ENCODE data around the gene HERPUD1. TPM values are rescaled to one million over a fixed set of nuclear protein-coding genes. Genes with fewer than 3 reads are reported as not detected.

HERPUD1 gene
- polyA plus RNA-seq, 1 of the 3 experiments (the other 2 are of a cell fraction), result 46.3 TPM

DNA sequence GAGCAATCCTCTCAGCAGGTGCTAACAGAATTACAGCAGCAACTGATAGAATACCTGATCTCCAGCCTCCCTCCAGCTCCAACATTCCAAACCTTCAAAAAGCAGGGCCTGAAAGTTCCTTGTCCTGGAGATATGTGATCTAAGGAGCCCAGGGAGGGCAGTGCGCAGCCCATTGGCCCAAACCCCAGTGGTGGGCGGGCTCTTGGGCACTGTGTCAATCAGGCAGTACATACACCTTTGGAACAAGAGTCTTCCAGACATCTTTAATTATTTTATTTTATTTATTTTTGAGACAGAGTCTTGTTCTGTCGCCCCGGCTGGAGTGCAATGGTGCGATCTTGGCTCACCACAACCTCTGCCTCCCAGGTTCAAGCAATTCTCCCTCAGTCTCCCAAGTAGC is 42.7 kb upstream of the HERPUD1 start:
- ChIA-PET POLR2A (no interaction called here), CTCF (interaction anchor here (1.5 kb wide), 1 partner anchor 14 kb away, joined by 4 read pairs; no protein-coding TSS in a partner anchor)
- H4K20me1 ChIP-seq (ENCODE audit: insufficient read depth), result no peaks in the 10 kb centered on the region
- no peaks in the 10 kb centered on the region for H3K9me2 ChIP-seq
- H3K79me2 ChIP-seq (ENCODE audit: insufficient read depth), result no peaks in the 10 kb centered on the region
- no peaks in the 10 kb centered on the region for H3K27me3 ChIP-seq (ENCODE audit: insufficient read depth)
- TF ChIP-seq, protein P1, sequence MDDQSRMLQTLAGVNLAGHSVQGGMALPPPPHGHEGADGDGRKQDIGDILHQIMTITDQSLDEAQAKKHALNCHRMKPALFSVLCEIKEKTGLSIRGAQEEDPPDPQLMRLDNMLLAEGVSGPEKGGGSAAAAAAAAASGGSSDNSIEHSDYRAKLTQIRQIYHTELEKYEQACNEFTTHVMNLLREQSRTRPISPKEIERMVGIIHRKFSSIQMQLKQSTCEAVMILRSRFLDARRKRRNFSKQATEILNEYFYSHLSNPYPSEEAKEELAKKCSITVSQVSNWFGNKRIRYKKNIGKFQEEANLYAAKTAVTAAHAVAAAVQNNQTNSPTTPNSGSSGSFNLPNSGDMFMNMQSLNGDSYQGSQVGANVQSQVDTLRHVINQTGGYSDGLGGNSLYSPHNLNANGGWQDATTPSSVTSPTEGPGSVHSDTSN (IDR thresholded peaks at IDR 0.05), result 0 out of 2 replicates have a peak, but pooled peaks have one; percentile 11
- TF ChIP-seq ELF1 (IDR thresholded peaks at IDR 0.05), result no peak
- no peak overlapping the region for H2AFZ ChIP-seq (ENCODE audit: low read depth)
- no peaks in the 10 kb centered on the region for H3F3A ChIP-seq (replicated peaks; ENCODE audit: insufficient read depth)
- WGBS (ENCODE audit: low lambda C conversion rate), result 92% methylated on average over 5 of the region's 5 CpGs
- no peaks in the 10 kb centered on the region for H3K36me3 ChIP-seq (replicated peaks in 1 of 2; ENCODE audit: control insufficient read depth in 1 of 2, insufficient read depth in 2 of 2, low read length in 1 of 2)
- H3K4me2 ChIP-seq, result no peak overlapping the region
- H3K4me1 ChIP-seq (ENCODE audit: control insufficient read depth in 1 of 2, insufficient read depth in 2 of 2, low read depth in 1 of 2, low read length in 1 of 2), result no peaks in the 10 kb centered on the region
- H3K27ac ChIP-seq (ENCODE audit: low read depth in 2 of 2, low read length in 1 of 2), result no peak overlapping the region
- no peak overlapping the region for H3K4me3 ChIP-seq (ENCODE audit: low read depth in 2 of 2, low read length in 1 of 2)
- no peak for DNase-seq
- H3K9ac ChIP-seq, result no peak overlapping the region
- no peaks in the 10 kb centered on the region for H3K9me3 ChIP-seq

DNA sequence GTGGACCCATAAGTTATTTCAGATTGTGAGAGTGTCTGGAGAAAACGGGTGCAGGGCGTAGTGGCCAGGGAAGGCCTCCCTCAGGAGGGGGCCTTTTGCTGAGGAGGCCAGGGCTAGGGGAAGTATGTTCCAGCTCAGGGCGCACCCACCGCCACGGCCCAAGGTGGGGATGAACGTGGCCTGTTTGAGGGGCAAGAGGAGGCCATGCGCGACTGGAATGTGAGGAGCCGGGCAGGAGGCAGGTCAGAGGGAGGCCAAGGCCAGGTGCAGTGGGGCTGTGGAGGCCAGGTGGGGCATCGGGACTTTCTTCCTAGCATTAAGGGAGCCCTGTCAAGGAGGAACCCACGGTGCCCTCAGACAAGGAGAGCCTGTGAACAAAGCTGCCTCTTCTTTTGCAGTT is 40.3 kb upstream of the HERPUD1 start:
- no peak for TF ChIP-seq ELF1 (IDR thresholded peaks at IDR 0.05)
- no peak for TF ChIP-seq RCOR1 (IDR thresholded peaks at IDR 0.05; ENCODE audit: low read length)
- TF ChIP-seq JUND (IDR thresholded peaks at IDR 0.05), result no peak
- TF ChIP-seq, protein P2, sequence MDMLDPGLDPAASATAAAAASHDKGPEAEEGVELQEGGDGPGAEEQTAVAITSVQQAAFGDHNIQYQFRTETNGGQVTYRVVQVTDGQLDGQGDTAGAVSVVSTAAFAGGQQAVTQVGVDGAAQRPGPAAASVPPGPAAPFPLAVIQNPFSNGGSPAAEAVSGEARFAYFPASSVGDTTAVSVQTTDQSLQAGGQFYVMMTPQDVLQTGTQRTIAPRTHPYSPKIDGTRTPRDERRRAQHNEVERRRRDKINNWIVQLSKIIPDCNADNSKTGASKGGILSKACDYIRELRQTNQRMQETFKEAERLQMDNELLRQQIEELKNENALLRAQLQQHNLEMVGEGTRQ (IDR thresholded peaks at IDR 0.05; ENCODE audit: borderline replicate concordance, low read depth, low read length), result no peak
- no peak for TF ChIP-seq TAF1 (IDR thresholded peaks at IDR 0.05; ENCODE audit: borderline replicate concordance, low read depth, low read length)
- TF ChIP-seq RXRA (IDR thresholded peaks at IDR 0.05; ENCODE audit: borderline replicate concordance, low read depth), result no peak
- TF ChIP-seq, protein P3, sequence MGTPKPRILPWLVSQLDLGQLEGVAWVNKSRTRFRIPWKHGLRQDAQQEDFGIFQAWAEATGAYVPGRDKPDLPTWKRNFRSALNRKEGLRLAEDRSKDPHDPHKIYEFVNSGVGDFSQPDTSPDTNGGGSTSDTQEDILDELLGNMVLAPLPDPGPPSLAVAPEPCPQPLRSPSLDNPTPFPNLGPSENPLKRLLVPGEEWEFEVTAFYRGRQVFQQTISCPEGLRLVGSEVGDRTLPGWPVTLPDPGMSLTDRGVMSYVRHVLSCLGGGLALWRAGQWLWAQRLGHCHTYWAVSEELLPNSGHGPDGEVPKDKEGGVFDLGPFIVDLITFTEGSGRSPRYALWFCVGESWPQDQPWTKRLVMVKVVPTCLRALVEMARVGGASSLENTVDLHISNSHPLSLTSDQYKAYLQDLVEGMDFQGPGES (IDR thresholded peaks at IDR 0.05; ENCODE audit: low read depth, low read length), result no peak
- TF ChIP-seq, protein P4, sequence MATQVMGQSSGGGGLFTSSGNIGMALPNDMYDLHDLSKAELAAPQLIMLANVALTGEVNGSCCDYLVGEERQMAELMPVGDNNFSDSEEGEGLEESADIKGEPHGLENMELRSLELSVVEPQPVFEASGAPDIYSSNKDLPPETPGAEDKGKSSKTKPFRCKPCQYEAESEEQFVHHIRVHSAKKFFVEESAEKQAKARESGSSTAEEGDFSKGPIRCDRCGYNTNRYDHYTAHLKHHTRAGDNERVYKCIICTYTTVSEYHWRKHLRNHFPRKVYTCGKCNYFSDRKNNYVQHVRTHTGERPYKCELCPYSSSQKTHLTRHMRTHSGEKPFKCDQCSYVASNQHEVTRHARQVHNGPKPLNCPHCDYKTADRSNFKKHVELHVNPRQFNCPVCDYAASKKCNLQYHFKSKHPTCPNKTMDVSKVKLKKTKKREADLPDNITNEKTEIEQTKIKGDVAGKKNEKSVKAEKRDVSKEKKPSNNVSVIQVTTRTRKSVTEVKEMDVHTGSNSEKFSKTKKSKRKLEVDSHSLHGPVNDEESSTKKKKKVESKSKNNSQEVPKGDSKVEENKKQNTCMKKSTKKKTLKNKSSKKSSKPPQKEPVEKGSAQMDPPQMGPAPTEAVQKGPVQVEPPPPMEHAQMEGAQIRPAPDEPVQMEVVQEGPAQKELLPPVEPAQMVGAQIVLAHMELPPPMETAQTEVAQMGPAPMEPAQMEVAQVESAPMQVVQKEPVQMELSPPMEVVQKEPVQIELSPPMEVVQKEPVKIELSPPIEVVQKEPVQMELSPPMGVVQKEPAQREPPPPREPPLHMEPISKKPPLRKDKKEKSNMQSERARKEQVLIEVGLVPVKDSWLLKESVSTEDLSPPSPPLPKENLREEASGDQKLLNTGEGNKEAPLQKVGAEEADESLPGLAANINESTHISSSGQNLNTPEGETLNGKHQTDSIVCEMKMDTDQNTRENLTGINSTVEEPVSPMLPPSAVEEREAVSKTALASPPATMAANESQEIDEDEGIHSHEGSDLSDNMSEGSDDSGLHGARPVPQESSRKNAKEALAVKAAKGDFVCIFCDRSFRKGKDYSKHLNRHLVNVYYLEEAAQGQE (IDR thresholded peaks at IDR 0.05; ENCODE audit: low read depth, low read length), result no peak
- no peak for TF ChIP-seq RAD21 (IDR thresholded peaks at IDR 0.05; ENCODE audit: low read length)
- no peak for TF ChIP-seq TEAD4 (IDR thresholded peaks at IDR 0.05; ENCODE audit: borderline replicate concordance, insufficient read depth)
- TF ChIP-seq, protein P5, sequence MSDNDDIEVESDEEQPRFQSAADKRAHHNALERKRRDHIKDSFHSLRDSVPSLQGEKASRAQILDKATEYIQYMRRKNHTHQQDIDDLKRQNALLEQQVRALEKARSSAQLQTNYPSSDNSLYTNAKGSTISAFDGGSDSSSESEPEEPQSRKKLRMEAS (IDR thresholded peaks at IDR 0.05; ENCODE audit: low read depth), result no peak
- no peak for TF ChIP-seq FOXM1 (IDR thresholded peaks at IDR 0.05; ENCODE audit: low read depth)
- no peak for TF ChIP-seq FOSL2 (IDR thresholded peaks at IDR 0.05; ENCODE audit: borderline replicate concordance, low read depth)
- TF ChIP-seq, protein P6, sequence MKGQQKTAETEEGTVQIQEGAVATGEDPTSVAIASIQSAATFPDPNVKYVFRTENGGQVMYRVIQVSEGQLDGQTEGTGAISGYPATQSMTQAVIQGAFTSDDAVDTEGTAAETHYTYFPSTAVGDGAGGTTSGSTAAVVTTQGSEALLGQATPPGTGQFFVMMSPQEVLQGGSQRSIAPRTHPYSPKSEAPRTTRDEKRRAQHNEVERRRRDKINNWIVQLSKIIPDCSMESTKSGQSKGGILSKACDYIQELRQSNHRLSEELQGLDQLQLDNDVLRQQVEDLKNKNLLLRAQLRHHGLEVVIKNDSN (IDR thresholded peaks at IDR 0.05; ENCODE audit: borderline replicate concordance, low read depth), result no peak
- H3K79me2 ChIP-seq (ENCODE audit: insufficient read depth), result no peaks in the 10 kb centered on the region
- no peaks in the 10 kb centered on the region for H3K36me3 ChIP-seq (replicated peaks in 1 of 2; ENCODE audit: control insufficient read depth in 1 of 2, insufficient read depth in 2 of 2, low read length in 1 of 2)
- H2AFZ ChIP-seq (ENCODE audit: low read depth), result no peak overlapping the region
- CTCF ChIA-PET, result no interaction called here
- no peaks in the 10 kb centered on the region for H3K9me3 ChIP-seq
- no peak overlapping the region for H3K4me3 ChIP-seq (ENCODE audit: low read depth in 2 of 2, low read length in 1 of 2)
- no peaks in the 10 kb centered on the region for H3K4me1 ChIP-seq (ENCODE audit: control insufficient read depth in 1 of 2, insufficient read depth in 2 of 2, low read depth in 1 of 2, low read length in 1 of 2)
- no peaks in the 10 kb centered on the region for H3F3A ChIP-seq (replicated peaks; ENCODE audit: insufficient read depth)
- no peaks in the 10 kb centered on the region for H3K27me3 ChIP-seq (ENCODE audit: insufficient read depth)
- H3K4me2 ChIP-seq, result no peak overlapping the region
- no peaks in the 10 kb centered on the region for H3K9me2 ChIP-seq
- DNase-seq, result no peak
- H3K9ac ChIP-seq, result no peak overlapping the region
- WGBS (ENCODE audit: low lambda C conversion rate), result 94% methylated on average over 10 of the region's 11 CpGs
- POLR2A ChIA-PET, result no interaction called here
- H3K27ac ChIP-seq (ENCODE audit: low read depth in 2 of 2, low read length in 1 of 2), result no peak overlapping the region
- no peaks in the 10 kb centered on the region for H4K20me1 ChIP-seq (ENCODE audit: insufficient read depth)

All from SK-N-SH (cell line).